ENCODE data around the gene LRFN3.
"Not testable (repeated sequence)": the region's sequence is repeated elsewhere in the genome, so short reads cannot be mapped to it uniquely, and the experiment has no call there.

LRFN3 gene

DNA sequence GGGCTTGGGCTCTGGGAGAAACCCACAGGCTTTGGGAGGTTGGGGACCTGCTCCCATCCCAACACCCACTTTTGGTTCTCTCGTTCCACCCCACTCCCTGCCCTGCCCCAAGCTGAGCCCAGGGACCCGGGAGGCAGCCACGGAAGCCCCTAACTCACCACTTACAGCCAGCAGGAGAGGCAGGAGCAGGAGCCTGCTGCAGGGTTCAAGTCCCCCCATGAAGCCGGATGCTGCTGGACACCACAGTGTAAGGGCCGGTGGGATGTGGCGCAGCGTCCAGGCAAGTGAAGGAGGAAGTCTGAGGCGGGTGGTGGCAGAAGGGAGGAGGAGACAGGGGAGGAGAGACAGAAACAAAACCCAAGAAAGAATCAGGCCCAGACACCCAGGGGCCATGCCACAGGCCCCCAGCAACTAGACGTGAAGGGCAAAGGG is 28.1 kb upstream of the LRFN3 start, which contains the start of gene TYROBP:
Gene TYROBP, minus strand, starts transcription at position 286 of the 432 bp plus-strand sequence. Its CDS starts 67 bp downstream, at position 219.
- DNase-seq, result no peak

GRCh38 chr19:35908973-35909683 is 27.0 kb upstream of the LRFN3 start:
- DNase-seq, result no peak

- DNase-seq, result no peak
Observed at GRCh38 chr19:35909684-35910035, 26.5 kb upstream of the LRFN3 start.

DNA sequence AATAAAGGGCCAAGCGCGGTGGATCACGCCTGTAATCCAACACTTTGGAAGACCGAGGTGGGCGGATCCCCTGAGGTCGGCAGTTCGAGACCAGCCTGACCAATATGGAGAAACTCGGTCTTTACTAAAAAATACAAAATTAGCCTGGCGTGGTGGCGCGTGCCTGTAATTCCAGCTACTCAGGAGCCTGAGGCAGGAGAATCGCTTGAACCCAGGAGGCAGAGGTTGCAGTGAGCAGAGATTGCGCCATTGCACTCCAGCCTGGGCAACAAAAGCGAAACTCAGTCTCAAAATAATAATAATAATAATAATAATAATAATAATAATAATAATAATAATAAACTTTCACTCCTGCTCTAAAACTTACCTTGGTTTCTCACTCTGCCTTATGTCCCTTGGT is 25.8 kb upstream of the LRFN3 start:
- not testable (repeated sequence) for DNase-seq

GRCh38 chr19:35911173-35911572 is 25.0 kb upstream of the LRFN3 start:
- DNase-seq, result no peak

DNA sequence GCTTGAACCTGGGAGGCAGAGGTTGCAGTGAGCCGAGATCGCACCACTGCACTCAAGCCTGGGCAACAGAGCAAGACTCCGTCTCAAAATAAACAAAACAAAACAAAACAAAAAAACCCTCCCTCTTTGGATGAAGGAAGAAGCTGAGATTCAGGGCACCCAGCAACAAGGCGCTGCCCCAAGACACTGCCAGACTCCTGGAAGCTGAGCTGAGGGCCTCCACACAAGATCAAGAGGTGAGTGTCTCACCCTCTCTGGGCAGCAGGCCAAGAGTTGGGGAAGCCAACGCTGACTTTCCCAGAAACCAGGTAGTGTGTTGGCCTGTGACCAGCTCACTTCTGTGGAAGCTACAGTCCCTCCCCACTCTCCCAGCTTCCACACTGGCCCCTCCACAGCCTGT is 24.4 kb upstream of the LRFN3 start:
- DNase-seq, result no peak

DNA sequence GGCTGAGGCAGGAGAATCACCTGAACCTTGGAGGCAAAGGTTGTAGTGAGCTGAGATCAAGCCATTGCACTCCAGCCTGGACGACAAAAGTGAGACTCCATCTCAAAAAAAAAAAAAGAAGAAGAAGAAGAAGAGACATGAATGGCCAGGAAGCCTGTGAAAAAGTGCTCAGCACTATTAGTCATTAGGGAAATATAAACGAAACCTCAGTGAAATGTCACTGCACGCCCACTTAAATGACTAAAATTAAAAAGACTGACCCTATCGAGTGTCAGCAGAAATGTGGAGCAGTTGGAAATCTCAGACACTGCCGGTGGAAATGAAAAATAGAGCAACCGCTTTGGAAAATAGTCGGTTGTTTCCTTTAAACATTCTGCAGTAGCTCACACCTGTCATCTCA is 22.6 kb upstream of the LRFN3 start:
- no peak for DNase-seq

DNA sequence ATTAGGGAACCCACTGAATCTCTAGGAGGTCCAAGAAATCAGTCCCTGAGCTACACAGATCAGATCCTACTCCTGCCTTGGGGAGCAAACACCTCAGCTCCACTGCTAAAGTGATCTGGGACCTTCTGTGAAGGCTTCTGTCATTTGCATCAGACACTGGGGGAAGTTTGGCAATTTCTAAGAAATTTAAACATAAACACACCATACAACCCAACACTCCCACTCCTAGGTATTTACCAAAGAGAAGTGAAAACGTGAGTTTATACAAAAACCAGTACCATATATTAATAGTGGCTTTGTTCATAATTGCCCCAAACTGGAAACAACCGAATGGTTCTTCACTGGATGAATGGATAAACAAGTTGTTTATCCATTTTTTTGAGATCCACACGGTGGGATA is 20.7 kb upstream of the LRFN3 start:
- DNase-seq, result no peak

GRCh38 chr19:35919306-35919705 is 16.9 kb upstream of the LRFN3 start:
- no peak for DNase-seq

GRCh38 chr19:35921012-35921411 is 15.2 kb upstream of the LRFN3 start:
- DNase-seq, result no peak

DNA sequence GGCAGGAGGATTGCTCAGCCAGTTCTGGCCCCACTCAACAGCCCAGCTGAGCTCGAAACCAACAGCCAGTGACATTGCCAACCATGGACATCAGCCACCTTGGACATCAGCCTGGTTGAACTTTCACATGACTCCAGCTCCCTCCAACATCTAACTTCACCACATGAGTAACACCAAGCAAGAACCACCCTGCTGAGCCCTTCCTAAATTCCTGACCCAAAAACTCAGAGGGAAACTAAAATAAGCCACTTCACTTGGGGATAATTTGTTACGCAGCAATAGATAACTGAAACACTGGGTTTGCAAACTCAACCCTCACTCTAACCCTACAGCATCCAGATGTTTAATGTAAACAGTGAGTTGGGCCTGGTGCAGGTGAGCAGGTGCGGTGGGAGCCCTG is 10.7 kb upstream of the LRFN3 start:
- DNase-seq, result no peak

GRCh38 chr19:35928507-35928906 is 7.7 kb upstream of the LRFN3 start:
- no peak for DNase-seq

DNA sequence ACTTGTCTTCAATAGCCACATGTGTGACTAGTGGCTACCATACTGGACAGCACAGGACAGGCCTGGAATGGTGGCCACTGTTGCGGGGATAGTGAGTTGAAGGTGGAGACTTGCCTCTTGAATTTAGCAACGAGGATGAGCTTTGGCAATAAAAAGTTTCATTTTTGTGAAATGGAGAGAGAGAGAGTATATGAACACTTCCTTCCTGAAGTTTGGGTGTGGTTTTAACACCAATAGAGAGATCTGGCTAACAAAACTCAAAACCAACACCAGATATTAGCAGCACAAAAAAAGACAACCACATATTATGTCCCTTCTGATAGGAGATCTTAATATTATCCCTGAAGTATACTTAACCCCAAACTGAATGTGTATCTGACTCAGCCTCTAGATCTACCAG is 6.3 kb upstream of the LRFN3 start:
- peak; percentile 49 for DNase-seq

DNA sequence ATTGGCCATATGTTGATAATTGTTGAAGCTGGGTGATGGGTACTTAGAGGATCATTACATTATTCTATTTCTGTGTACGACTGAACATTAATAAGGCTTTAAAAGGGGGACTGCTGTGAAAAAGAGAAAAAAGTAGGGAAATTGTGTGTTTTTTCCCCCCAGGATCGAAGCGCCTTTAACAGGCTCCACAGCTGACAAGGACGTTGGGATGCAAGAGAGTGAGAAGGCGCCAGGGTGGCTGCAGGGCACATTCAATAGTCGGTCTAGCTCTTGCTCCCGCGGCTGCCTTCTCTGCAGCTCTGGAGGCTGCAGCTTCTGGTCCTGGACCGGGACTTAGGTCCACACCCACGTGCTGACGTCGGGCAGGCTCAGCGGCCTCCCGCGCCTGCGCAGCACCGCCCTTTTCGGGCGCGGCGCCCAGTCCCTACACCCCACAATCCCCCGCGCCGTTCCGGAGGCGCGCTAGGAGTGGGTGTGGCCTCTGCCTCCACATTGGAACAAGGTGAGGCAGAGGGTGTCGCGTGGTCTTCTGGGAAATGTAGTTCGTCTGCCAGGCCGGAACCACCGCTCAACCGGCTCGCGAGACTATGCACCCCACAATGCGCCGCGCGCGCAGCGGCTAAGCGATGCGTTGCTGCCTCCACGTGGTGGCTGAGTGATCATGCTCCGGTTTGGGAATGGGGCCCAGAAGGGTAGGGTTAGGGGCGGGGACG is 4.9 kb upstream of the LRFN3 start:
- peak; percentile 100 for DNase-seq

- no peak for DNase-seq
Observed at GRCh38 chr19:35931874-35932202, 4.3 kb upstream of the LRFN3 start.

- no peak for DNase-seq
Observed at GRCh38 chr19:35932291-35932936, 3.8 kb upstream of the LRFN3 start.

DNA sequence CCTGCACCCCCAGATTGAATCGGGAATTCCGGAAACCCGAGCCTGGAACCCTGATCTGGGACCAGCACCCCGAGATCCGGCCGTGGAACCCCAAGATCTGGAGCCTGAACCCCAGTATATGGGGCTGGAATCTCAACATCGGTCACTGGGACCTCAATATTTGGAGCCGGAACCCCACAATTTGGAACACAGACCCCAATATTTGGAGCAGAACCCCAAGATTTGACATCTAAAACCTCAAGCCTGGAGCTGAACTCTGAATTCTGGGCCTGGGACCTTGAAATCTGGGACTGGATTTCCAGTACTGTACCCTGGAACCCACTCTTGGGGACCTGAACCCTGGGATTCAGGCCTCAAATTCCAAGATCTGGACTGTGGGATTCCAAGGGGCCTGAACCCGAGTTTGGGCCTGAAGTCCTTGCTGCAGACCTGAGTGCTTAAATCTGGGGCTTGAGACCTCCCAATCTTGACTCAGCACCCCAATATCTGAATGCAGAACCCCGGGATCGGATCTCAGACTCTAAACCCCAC is 629 bp downstream of the LRFN3 start:
- no peak for DNase-seq

- DNase-seq, result no peak
Observed at GRCh38 chr19:35937345-35938281, 1.4 kb downstream of the LRFN3 start.

DNA sequence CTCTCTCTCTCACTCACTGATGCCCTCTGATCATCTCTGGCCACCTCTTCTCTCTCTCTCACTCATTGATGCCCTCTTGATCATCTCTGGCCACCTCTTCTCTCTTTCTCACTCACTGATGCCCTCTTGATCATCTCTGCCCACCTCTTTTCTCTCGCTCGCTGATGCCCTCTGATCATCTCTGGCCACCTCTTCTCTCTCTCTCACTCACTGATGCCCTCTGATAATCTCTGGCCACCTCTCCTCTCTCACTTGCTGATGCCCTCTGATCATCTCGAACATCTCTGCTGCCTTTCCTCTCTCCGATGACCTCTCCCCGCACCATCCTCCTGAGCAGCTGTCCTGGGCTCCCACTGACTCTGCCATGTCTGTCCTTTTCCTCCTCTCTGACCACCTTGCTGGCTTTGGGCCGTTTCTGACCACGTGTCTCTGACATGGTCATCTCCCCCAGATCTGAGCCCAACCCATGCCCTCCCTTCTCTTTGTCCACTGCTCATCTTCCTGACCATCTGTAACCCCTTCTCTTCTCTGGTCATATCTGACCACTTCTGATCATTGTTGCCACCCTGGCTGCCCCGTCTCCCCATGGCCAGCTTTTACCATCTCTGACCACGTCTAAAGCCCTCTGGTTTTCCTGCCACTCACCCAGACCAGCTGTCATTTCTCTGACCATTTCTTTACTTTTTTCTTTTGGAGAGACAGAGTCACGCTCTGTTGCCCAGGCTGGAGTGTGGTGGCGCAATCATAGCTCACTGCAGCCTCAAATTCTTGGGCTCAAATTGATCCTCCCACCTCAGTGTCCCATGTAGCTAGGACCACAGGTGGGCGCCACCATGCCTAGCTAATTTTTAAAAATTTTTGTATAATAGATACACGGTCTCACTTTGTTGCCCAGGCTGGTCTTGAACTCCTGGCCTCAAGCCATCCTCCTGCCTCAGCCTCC is 2.4 kb downstream of the LRFN3 start:
- DNase-seq, result no peak

- no peak for DNase-seq
Observed at GRCh38 chr19:35939307-35940077, 3.3 kb downstream of the LRFN3 start.
